ENCODE data around the gene PCIF1.

The PCIF1 gene

DNA sequence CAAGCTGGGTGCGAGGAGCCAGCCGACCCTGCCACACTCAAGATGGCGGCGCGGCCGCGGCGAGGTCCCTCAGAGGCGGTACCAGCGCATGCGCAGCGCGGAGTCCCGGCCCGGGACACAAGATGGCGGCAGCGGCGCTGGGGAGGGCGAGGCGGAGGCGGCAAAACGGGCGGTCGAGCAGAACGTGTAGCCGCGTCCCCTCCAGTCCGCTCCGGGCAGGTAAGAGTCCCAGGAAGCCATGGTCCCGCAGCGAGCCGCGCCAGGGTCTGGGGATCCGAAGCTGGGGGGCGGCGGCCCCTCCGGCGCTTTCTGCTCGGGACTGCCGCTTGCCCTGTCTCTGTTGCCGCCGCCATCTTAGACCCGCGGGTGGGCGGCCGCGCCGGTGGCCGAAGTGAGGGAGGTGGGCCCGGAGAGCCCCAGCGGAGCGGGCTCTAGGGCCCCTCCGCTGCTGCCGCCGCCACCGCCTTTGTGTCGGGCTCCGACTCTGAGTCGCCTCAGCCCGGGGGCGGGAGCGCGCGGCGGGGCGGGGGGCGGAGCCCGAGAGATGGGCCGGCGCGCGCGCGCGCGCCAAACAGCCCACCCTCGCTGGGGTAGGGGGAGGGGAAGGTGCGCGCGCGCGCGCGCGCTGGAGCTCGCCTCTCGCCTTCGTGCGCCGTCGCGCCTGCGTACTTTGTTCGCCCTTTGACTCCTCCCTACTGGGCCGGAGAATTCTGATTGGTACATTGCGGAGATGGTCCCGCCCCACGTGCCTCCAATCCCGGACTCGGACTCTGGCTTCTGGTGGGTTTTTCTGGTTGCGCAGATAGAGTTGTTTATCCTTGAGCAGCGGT lies at the start of gene PCIF1:
TSS of gene PCIF1 (plus strand) at position 98 of the 830 bp plus-strand sequence. CDS start 4,317 bp downstream, outside the sequence.
- H3K9me3 ChIP-seq: no peaks in the 10 kb centered on the region
- H3K4me1 ChIP-seq (ENCODE audit: control insufficient read depth in 1 of 2, insufficient read depth in 1 of 2, low read depth in 1 of 2, low read length in 1 of 2): peaks cover 17 to 18% of the 10 kb centered on the region in 2 experiments
- TF ChIP-seq, protein P1, sequence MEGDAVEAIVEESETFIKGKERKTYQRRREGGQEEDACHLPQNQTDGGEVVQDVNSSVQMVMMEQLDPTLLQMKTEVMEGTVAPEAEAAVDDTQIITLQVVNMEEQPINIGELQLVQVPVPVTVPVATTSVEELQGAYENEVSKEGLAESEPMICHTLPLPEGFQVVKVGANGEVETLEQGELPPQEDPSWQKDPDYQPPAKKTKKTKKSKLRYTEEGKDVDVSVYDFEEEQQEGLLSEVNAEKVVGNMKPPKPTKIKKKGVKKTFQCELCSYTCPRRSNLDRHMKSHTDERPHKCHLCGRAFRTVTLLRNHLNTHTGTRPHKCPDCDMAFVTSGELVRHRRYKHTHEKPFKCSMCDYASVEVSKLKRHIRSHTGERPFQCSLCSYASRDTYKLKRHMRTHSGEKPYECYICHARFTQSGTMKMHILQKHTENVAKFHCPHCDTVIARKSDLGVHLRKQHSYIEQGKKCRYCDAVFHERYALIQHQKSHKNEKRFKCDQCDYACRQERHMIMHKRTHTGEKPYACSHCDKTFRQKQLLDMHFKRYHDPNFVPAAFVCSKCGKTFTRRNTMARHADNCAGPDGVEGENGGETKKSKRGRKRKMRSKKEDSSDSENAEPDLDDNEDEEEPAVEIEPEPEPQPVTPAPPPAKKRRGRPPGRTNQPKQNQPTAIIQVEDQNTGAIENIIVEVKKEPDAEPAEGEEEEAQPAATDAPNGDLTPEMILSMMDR (IDR thresholded peaks at IDR 0.05): peak; percentile 10
- no peaks in the 10 kb centered on the region for H3K27me3 ChIP-seq
- peak within 1 kb of the TSS; percentile 90 to 100 for H3K4me3 ChIP-seq (ENCODE audit: low read depth in 1 of 2, low read length in 1 of 2)
- peak within 1 kb of the TSS; percentile 99 for H3K27ac ChIP-seq
- peaks cover 33% of the 10 kb centered on the region for H3K36me3 ChIP-seq

DNA sequence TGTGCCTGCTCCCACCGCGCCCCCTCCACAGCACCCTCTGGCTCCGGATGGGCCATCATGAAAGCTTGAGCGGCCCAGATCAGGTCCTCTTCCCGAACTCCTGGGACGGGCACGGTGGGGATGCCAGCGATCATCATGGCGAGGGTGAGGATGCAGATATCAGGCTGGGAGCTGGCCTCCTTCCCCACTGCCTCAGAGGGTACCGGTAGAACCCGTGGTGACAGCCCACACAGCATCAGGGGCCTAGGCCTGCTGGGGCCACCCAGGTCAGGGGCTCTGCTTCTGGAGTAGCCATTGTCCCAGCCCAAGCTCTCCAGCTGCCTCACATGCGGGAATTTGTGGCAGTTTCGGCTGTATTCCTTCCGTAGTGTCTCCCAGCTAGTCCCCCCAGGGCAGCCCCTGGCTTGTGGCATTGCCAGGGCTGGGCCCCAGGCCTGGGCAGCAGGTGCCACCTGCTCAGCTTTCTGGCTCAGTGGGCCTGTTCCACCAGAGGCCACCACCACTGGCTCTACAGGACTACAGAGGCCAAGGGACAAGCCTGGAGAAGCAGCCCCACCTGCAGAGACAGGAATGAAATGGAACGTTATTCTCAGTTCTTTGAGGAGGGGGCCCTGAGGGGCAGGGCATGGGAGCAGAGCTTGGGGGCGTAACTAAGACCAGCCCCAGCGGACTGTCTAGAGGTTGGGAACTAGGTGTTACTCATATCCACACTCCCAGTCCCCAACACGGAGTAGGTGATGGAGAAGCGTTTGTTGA lies 47.7 kb upstream of the PCIF1 start:
- H3K27ac ChIP-seq: no peak overlapping the region
- TF ChIP-seq, protein P1 (IDR thresholded peaks at IDR 0.05): no peak
- H3K36me3 ChIP-seq: peaks cover 26% of the 10 kb centered on the region
- H3K4me3 ChIP-seq (ENCODE audit: low read depth in 1 of 2, low read length in 1 of 2): no peak overlapping the region
- H3K9me3 ChIP-seq: no peaks in the 10 kb centered on the region
- peaks cover 14 to 18% of the 10 kb centered on the region in 2 experiments for H3K4me1 ChIP-seq (ENCODE audit: control insufficient read depth in 1 of 2, insufficient read depth in 1 of 2, low read depth in 1 of 2, low read length in 1 of 2)
- no peaks in the 10 kb centered on the region for H3K27me3 ChIP-seq

DNA sequence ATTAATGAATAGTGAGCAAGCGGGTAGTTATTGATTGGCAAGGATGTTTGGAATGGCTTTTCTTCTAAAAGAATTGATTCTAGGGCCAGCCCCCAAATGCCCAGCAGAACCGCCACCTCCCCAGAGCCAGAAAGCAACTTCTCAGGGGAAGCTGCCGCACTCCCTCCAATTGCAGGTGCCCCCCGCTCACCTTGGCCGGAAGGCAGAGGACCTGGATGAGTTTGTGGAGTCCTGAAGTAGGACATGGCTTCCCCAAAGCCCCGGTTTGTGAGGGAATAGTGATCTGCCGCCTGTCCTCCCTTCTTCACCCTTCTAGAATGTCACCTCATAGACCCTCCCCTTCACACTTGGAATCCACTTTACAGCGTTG lies 47.2 kb upstream of the PCIF1 start, which contains the start of gene SPATA25:
TSS of gene SPATA25 (minus strand) at position 277 of the 370 bp plus-strand sequence. CDS start at position 245, 32 bp downstream.
- Histone ChIP-seq H3K27me3 (no peaks in the 10 kb centered on the region), H3K27ac (no peak within 1 kb of the TSS), H3K4me1 (ENCODE audit: control insufficient read depth in 1 of 2, insufficient read depth in 1 of 2, low read depth in 1 of 2, low read length in 1 of 2) (peaks cover 19 to 23% of the 10 kb centered on the region in 2 experiments), H3K9me3 (no peaks in the 10 kb centered on the region), H3K4me3 (ENCODE audit: low read depth in 1 of 2, low read length in 1 of 2) (no peak within 1 kb of the TSS), H3K36me3 (peaks cover 26% of the 10 kb centered on the region)
- TF ChIP-seq, protein P1 (IDR thresholded peaks at IDR 0.05): no peak

DNA sequence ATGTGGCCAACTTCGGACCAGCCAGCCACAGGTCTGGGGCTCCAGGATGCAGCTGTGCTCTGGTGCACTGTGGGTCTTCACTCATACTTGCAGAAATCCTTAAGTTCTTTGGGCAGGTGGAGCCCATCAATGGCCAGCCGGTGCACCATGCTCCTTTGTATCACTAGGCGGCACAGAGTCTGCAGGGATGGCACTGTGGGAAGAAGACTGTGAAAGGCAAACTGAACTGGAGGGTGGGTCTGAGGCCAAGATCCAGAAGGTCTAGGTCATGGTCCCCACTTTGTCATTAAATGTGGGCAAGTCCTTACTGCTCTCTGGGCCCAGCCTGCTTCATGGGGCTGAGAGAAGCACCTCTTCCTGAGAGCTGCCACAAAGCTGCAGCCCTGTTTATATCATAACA lies 45.8 kb upstream of the PCIF1 start:
- Histone ChIP-seq H3K4me3 (ENCODE audit: low read depth in 1 of 2, low read length in 1 of 2) (no peak overlapping the region), H3K36me3 (peaks cover 15% of the 10 kb centered on the region), H3K27me3 (no peaks in the 10 kb centered on the region), H3K27ac (no peak overlapping the region), H3K4me1 (ENCODE audit: control insufficient read depth in 1 of 2, insufficient read depth in 1 of 2, low read depth in 1 of 2, low read length in 1 of 2) (peaks cover 32 to 37% of the 10 kb centered on the region in 2 experiments), H3K9me3 (no peaks in the 10 kb centered on the region)
- TF ChIP-seq, protein P1 (IDR thresholded peaks at IDR 0.05): no peak

DNA sequence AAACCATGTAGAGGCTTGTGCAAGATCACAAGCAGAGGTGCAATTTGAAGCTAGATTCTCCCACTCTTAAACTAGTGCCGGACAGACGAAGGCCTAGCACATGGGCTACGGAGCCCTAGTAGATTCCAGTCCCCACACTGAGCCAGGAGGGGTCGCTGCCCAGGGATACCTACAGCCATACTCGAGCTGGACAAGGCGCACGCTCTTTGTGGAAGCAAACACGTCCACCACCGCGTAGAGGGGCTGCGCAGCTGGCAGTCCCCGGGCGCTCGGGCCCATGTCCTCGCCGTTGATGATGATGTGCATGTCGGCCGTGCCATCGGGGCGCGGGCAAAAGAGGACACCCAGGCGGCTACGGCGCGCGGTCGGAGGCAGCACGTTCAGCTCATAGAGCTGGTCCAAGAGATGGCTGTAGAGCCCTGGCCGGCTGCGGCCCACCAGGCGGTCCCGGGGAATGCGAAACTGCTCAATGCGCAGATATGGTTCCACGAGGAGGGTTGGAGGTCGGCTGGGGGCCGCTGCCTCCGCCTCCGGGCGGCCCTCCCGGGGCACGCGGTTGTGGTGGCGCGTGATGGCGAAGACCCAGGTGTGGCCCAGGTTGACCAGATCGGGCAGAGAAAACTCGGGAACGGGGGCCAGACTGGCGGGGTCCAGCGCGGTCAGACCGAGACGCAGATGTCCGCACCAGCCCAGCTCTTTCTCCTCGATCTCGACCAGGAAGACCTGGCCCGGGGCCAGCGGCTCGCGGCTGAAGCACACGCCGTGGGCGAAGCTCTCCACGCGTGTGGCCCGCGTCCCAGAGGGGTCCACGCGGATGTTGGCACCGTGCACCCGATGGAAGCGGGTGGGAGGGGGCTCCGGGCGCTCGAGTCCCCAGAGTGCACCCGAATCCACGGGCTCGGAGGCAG lies 44.2 kb upstream of the PCIF1 start:
- H3K4me1 ChIP-seq (ENCODE audit: control insufficient read depth in 1 of 2, insufficient read depth in 1 of 2, low read depth in 1 of 2, low read length in 1 of 2): peaks cover 41 to 46% of the 10 kb centered on the region in 2 experiments
- H3K9me3 ChIP-seq: no peaks in the 10 kb centered on the region
- TF ChIP-seq, protein P1 (IDR thresholded peaks at IDR 0.05): peak; percentile 70
- peak overlapping the region; percentile 91 to 94 for H3K4me3 ChIP-seq (ENCODE audit: low read depth in 1 of 2, low read length in 1 of 2)
- H3K27ac ChIP-seq: peak overlapping the region; percentile 88
- no peaks in the 10 kb centered on the region for H3K27me3 ChIP-seq
- peaks cover 28% of the 10 kb centered on the region for H3K36me3 ChIP-seq
